SK-N-SH (cell line): ENCODE data around the gene FTL.

Experiments
- CTCF ChIP-seq: fragments of 200-600 bp; sonication (generic); IDR thresholded peaks from 2 replicates; pipeline ENCODE4 v1.6.1; 2017; ENCODE audit warnings: antibody characterized with exemption, mild to moderate bottlenecking, moderate library complexity
- EZH2phosphoT487 ChIP-seq: fragments of 200-600 bp; sonication (generic); IDR thresholded peaks from 2 replicates; pipeline ENCODE4 v1.6.1; 2017; ENCODE audit warnings: low read depth, mixed run types, mild to moderate bottlenecking, antibody characterized with exemption, moderate library complexity, borderline replicate concordance
- NRF1 ChIP-seq: IDR thresholded peaks from 2 replicates; pipeline ENCODE4 v1.6.1; 2012; ENCODE audit warnings: low read depth, mild to moderate bottlenecking, low read length

GRCh38 chr19:48961673-48962028, 3.5 kb upstream of the FTL start:
- TF ChIP-seq EZH2phosphoT487 (no peak), NRF1 (no peak), CTCF (no peak)
